Stimulated activated CD8-positive, alpha-beta memory T cell treated with anti-CD3 and anti-CD28 coated beads, Interleukin-15, amount 100 ng/mL, for 1 hour (primary cell): ENCODE measurements around the gene NOM1.
"Not testable (repeated sequence)": the region's sequence is repeated elsewhere in the genome, so short reads cannot be mapped to it uniquely, and the experiment has no call there.

Source experiments
- DNase-seq: peaks from one replicate; pipeline ENCODE4 v3.0.0-alpha.2; 2020; ENCODE audit warnings: low read depth

The NOM1 gene

GRCh38 chr7:156940421-156941122, 8.9 kb upstream of the NOM1 start:
- DNase-seq, result no peak

GRCh38 chr7:156941393-156942182, 7.9 kb upstream of the NOM1 start:
- no peak for DNase-seq

- DNase-seq, result no peak
Measured at GRCh38 chr7:156942708-156943090, 6.8 kb upstream of the NOM1 start.

- no peak for DNase-seq
Measured at GRCh38 chr7:156943091-156944041, 6.1 kb upstream of the NOM1 start.

- DNase-seq, result no peak
Measured at GRCh38 chr7:156944876-156945275, 4.6 kb upstream of the NOM1 start.

- no peak for DNase-seq
Measured at GRCh38 chr7:156947120-156947843, 2.2 kb upstream of the NOM1 start.

- DNase-seq, result no peak
Measured at GRCh38 chr7:156948361-156948760, 1.2 kb upstream of the NOM1 start.

GRCh38 chr7:156950381-156950858, 908 bp downstream of the NOM1 start:
- no peak for DNase-seq

- DNase-seq, result not testable (repeated sequence)
Measured at GRCh38 chr7:156953215-156953614, 3.7 kb downstream of the NOM1 start.

GRCh38 chr7:156954941-156955340, 5.4 kb downstream of the NOM1 start:
- DNase-seq, result no peak

- no peak for DNase-seq
Measured at GRCh38 chr7:156956727-156957126, 7.2 kb downstream of the NOM1 start.

GRCh38 chr7:156962145-156962544, 12.6 kb downstream of the NOM1 start:
- no peak for DNase-seq

- DNase-seq, result no peak
Measured at GRCh38 chr7:156962897-156963296, 13.4 kb downstream of the NOM1 start.

- no peak for DNase-seq
Measured at GRCh38 chr7:156963472-156963871, 14.0 kb downstream of the NOM1 start.

- no peak for DNase-seq
Measured at GRCh38 chr7:156964971-156965370, 15.5 kb downstream of the NOM1 start.

GRCh38 chr7:156966387-156966786, 16.9 kb downstream of the NOM1 start:
- no peak for DNase-seq

GRCh38 chr7:156968183-156968582, 18.7 kb downstream of the NOM1 start:
- no peak for DNase-seq

- no peak for DNase-seq
Measured at GRCh38 chr7:156969972-156970420, 20.5 kb downstream of the NOM1 start.

GRCh38 chr7:156975620-156976019, 26.1 kb downstream of the NOM1 start:
- DNase-seq, result no peak

GRCh38 chr7:156979007-156979606, 29.6 kb downstream of the NOM1 start:
- DNase-seq, result no peak

- DNase-seq, result no peak
Measured at GRCh38 chr7:156979711-156980110, 30.2 kb downstream of the NOM1 start.
